Midbrain (tissue), 1 donor: Measurements from ENCODE around the gene CHID1.
A peak's percentile ranks its signal among the peaks of the same experiment; 100 is the strongest.

ENCODE experiments used
- DNase-seq: peaks from one replicate; lab custom pipeline; 2025; lab: John Stamatoyannopoulos, UW

Gene CHID1

GRCh38 chr11:910044-910588 lies 494 bp downstream of the CHID1 start:
- no peak for DNase-seq

- DNase-seq, result no peak
Observed at GRCh38 chr11:909406-909805, 1.2 kb downstream of the CHID1 start.

- DNase-seq, result no peak
Observed at GRCh38 chr11:908273-908672, 2.3 kb downstream of the CHID1 start.

- DNase-seq, result no peak
Observed at GRCh38 chr11:907668-908067, 2.9 kb downstream of the CHID1 start.

GRCh38 chr11:905952-906351 lies 4.7 kb downstream of the CHID1 start:
- no peak for DNase-seq

GRCh38 chr11:904380-904779 lies 6.2 kb downstream of the CHID1 start:
- DNase-seq, result no peak

GRCh38 chr11:901452-902061 lies 9.1 kb downstream of the CHID1 start:
- no peak for DNase-seq

GRCh38 chr11:900545-900944 lies 10.1 kb downstream of the CHID1 start:
- DNase-seq, result no peak

GRCh38 chr11:899724-900123 lies 10.9 kb downstream of the CHID1 start:
- DNase-seq, result no peak

GRCh38 chr11:898540-899190 lies 11.9 kb downstream of the CHID1 start:
- peak; percentile 23 for DNase-seq

- peak; percentile 23 for DNase-seq
Observed at GRCh38 chr11:898143-898511, 12.5 kb downstream of the CHID1 start.

- DNase-seq, result no peak
Observed at GRCh38 chr11:897253-898142, 13.1 kb downstream of the CHID1 start.

GRCh38 chr11:895331-896110 lies 15.1 kb downstream of the CHID1 start:
- no peak for DNase-seq

GRCh38 chr11:894575-895201 lies 15.9 kb downstream of the CHID1 start:
- DNase-seq, result no peak

- no peak for DNase-seq
Observed at GRCh38 chr11:893008-893654, 17.5 kb downstream of the CHID1 start.

- no peak for DNase-seq
Observed at GRCh38 chr11:890794-891540, 19.6 kb downstream of the CHID1 start.

GRCh38 chr11:889687-890475 lies 20.7 kb downstream of the CHID1 start:
- DNase-seq, result no peak

- no peak for DNase-seq
Observed at GRCh38 chr11:889257-889656, 21.4 kb downstream of the CHID1 start.
